ENCODE results near the gene GNAT2. TPM values are rescaled to one million over a fixed set of nuclear protein-coding genes. Genes with fewer than 3 reads are reported as not detected.

GNAT2 gene
- total RNA-seq, 4 donors from 2014 or later, result 0.33 TPM; not detected in 3

DNA sequence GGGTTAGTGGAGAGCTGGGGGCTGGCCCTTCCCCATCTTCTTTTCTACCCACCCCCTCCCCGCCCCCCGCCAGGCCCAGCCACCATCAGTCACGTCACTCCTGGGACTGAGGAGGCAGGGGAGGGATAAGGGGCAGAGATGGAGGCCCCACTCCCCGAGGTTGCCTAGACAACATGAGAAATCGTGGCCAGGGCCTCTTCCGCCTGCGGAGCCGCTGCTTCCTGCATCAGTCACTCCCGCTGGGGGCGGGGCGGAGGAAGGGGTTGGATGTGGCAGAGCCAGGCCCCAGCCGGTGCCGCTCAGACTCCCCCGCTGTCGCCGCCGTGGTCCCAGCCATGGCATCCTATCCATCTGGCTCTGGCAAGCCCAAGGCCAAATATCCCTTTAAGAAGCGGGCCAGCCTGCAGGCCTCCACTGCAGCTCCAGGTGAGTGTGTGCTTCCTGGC lies 1.4 kb upstream of the GNAT2 start:
- WGBS, result no CpG with 5 or more reads among the region's 18 CpGs
- H3K27ac ChIP-seq (replicated peaks in 1 of 4), result peak overlapping the region; percentile 75 to 86 (median 80)
- peaks cover 0 to 2% (median 0%) of the 10 kb centered on the region in 4 donors for H3K36me3 ChIP-seq
- no peaks in the 10 kb centered on the region for H3K9me3 ChIP-seq
- TF ChIP-seq POLR2AphosphoS5 (IDR thresholded peaks at IDR 0.05) (peak; percentile 57 to 72), EP300 (IDR thresholded peaks at IDR 0.05) (no peak), POLR2A (IDR thresholded peaks at IDR 0.05; ENCODE audit: low read depth) (no peak)
- H3K4me3 ChIP-seq, result peak overlapping the region; percentile 58 to 72 (median 64)
- peak; percentile 98 for DNase-seq (ENCODE audit: extremely low spot score)
- no peaks in the 10 kb centered on the region for H3K27me3 ChIP-seq
- intact Hi-C loops (cut with DNase I), result loop anchor here (2.0 kb wide), 1 partner anchor 72 kb away; the partner anchor contains the start of gene GNAI3
- peaks cover 34 to 67% (median 64%) of the 10 kb centered on the region in 4 donors for H3K4me1 ChIP-seq

DNA sequence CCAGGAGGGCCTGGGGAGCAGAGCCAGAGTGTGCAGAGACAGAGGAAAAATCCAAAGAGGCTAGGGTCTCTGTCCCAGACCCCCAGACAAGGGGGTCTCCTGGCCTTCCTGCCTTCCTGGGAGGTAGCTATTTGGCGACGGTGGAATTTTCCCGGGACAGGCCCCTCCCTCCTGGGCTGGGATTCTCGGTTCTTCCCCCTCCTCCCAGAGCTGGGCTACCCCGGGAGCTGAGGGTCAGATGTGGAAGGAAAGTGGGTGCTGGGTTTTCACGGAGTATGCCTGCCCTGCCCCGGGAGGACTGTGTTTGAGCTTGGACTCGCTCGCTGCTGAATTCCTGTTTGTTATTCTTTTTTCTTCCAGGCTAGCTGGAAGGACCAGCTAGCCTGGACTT lies 980 bp upstream of the GNAT2 start:
- WGBS, result 0% methylated on average over 6 of the region's 9 CpGs
- DNase-seq (ENCODE audit: extremely low spot score), result no peak
- TF ChIP-seq EP300 (IDR thresholded peaks at IDR 0.05), result no peak
- no peak for TF ChIP-seq POLR2AphosphoS5 (IDR thresholded peaks at IDR 0.05)
- no peak for TF ChIP-seq POLR2A (IDR thresholded peaks at IDR 0.05; ENCODE audit: low read depth)
- TF ChIP-seq, protein P1, sequence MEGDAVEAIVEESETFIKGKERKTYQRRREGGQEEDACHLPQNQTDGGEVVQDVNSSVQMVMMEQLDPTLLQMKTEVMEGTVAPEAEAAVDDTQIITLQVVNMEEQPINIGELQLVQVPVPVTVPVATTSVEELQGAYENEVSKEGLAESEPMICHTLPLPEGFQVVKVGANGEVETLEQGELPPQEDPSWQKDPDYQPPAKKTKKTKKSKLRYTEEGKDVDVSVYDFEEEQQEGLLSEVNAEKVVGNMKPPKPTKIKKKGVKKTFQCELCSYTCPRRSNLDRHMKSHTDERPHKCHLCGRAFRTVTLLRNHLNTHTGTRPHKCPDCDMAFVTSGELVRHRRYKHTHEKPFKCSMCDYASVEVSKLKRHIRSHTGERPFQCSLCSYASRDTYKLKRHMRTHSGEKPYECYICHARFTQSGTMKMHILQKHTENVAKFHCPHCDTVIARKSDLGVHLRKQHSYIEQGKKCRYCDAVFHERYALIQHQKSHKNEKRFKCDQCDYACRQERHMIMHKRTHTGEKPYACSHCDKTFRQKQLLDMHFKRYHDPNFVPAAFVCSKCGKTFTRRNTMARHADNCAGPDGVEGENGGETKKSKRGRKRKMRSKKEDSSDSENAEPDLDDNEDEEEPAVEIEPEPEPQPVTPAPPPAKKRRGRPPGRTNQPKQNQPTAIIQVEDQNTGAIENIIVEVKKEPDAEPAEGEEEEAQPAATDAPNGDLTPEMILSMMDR (IDR thresholded peaks at IDR 0.05), result no peak
- no peaks in the 10 kb centered on the region for H3K36me3 ChIP-seq
- intact Hi-C loops (cut with DNase I), result loop anchor here (2.0 kb wide), 1 partner anchor 72 kb away; the partner anchor contains the start of gene GNAI3
- peak overlapping the region; percentile 75 to 86 (median 80) for H3K27ac ChIP-seq (replicated peaks in 1 of 4)
- H3K4me1 ChIP-seq, result peaks cover 34 to 64% (median 63%) of the 10 kb centered on the region in 4 donors
- H3K4me3 ChIP-seq, result peak overlapping the region; percentile 58 to 72 (median 64)
- H3K27me3 ChIP-seq, result no peaks in the 10 kb centered on the region
- no peaks in the 10 kb centered on the region for H3K9me3 ChIP-seq

DNA sequence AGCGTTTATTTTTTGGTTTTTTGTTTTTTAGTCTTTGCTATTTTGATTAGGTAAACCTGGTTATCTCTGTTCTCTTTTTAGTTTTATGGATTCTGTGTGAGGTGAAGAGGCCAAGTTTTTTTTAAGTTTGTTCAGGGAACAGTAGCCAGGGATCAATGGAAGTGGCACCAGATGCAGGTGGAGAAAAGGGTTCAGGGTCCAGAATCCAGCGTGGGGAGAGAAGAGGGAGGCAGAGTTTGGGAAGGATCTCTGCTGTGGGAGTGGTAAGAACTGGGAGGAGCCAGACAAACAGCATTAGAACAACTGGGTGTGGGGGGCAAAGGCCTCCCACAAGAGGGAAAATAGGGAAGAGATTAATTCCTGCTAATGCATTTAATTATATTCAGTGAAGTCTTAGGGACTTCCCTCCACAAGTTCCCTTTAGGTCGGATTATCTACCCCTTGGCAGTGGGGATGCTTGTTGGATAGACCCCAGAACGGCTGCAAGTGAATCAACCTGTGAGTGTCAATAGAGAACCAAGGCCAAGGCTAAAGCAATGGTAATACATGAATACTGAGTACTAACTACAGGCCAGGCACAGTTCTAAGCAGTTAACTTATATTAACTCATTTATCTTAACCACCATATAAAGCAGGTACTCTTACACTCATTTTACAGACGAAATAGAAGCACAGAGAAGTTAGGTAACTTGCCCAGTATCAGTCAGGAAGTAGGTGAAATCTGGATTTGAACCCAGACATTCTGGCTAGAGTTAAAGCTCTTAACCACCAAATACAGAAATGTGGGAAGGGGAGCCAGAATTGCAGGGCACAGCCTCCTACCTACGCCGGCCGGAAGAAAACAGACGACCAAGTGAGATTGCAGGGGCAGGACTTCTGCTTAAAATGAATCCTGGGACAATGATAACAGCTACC lies 498 bp downstream of the GNAT2 start:
- WGBS, result 44% methylated on average over 9 of the region's 9 CpGs
- no peak for DNase-seq (ENCODE audit: extremely low spot score)
- no peaks in the 10 kb centered on the region for H3K36me3 ChIP-seq
- H3K9me3 ChIP-seq, result no peaks in the 10 kb centered on the region
- peaks cover 26 to 50% (median 49%) of the 10 kb centered on the region in 4 donors for H3K4me1 ChIP-seq
- intact Hi-C loops (cut with DNase I), result no loop called here
- H3K27ac ChIP-seq (replicated peaks in 1 of 4), result peak overlapping the region in 3 of 4 donors; percentile 75 to 82 (median 77)
- TF ChIP-seq POLR2A (IDR thresholded peaks at IDR 0.05; ENCODE audit: low read depth) (no peak), POLR2AphosphoS5 (IDR thresholded peaks at IDR 0.05) (no peak)
- TF ChIP-seq, protein P1 (IDR thresholded peaks at IDR 0.05), result no peak
- no peaks in the 10 kb centered on the region for H3K27me3 ChIP-seq
- H3K4me3 ChIP-seq, result peak overlapping the region; percentile 58 to 72 (median 64)

DNA sequence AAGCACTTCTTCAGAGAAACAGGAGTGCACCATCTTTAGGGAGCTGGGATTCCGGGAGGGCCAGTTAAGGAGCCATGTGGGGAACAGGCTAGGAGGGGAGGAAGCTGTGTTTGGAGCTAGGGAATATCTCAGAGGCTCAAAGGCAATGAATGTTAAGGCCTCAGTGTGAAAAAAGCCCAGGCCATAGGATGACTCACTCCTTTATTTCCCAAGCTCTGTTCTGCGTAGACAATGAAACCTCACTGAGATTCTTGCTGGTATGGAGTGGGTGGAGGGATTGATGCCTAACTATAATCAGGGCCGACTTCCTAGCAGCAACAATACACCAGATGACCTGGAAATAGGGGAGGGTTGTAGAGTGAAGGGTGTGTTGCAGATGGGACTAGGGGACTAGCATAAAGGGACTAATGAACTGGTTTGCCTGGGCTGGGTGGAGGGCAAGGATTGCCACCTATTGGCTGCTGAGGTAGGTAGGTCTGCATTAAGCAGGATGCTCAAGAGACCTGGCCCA lies 2.1 kb downstream of the GNAT2 start:
- H3K27ac ChIP-seq (replicated peaks in 1 of 4), result peak overlapping the region in 2 of 4 donors; percentile 31 to 39

More for the DNA sequence above, 2.1 kb downstream of the GNAT2 start:
- H3K4me1 ChIP-seq, result peaks cover 25 to 34% (median 33%) of the 10 kb centered on the region in 4 donors
- no peaks in the 10 kb centered on the region for H3K36me3 ChIP-seq
- H3K27me3 ChIP-seq, result no peaks in the 10 kb centered on the region
- intact Hi-C loops (cut with DNase I), result no loop called here
- TF ChIP-seq POLR2AphosphoS5 (IDR thresholded peaks at IDR 0.05) (no peak), POLR2A (IDR thresholded peaks at IDR 0.05; ENCODE audit: low read depth) (no peak), EP300 (IDR thresholded peaks at IDR 0.05) (no peak)
- TF ChIP-seq, protein P1 (IDR thresholded peaks at IDR 0.05), result no peak
- no peaks in the 10 kb centered on the region for H3K9me3 ChIP-seq
- peak; percentile 88 for DNase-seq (ENCODE audit: extremely low spot score)
- 28% methylated on average over 3 of the region's 3 CpGs for WGBS
- no peak overlapping the region for H3K4me3 ChIP-seq
